NCI-H2171 (cell line): ENCODE measurements around the gene MT4.

Experiments
- DNase-seq: peaks from one replicate; lab custom pipeline; 2025; lab: John Stamatoyannopoulos, UW

The MT4 gene

DNA sequence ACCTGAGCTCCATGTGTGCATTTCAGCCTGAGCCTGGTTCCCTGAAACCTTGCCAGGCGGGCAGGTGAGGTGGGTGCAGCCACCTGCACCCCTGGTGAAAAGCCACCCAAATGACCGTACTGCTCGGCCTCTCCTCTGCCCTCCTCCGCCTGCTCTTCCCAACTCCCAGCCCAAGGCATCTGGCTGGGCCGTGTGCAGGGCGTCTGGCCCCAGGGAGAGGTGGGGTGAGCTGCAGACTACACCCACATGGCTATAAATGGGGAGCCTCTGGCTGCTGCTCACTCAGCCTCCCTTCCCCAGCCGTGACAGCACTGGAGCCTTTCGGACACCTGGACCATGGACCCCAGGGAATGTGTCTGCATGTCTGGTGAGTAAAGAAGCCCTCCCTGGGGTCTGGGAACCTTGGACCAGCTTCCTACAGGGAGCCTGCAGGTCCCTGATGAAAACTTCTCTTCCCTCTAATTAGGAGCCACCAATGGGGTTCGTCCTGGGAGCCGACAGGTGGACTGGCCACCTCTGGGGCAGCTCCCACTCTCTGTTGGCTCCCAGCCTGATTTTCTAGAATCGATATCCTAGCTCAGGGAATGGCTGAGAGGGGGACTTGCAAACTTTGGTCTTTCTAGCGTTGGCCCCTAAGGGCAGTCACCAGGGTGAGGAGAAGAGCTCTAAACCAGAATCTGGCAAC, at the start of gene MT4:
Gene MT4 (plus strand): TSS at position 281 of the 685 bp plus-strand sequence. CDS start 56 bp downstream, at position 337.
- no peak for DNase-seq

DNA sequence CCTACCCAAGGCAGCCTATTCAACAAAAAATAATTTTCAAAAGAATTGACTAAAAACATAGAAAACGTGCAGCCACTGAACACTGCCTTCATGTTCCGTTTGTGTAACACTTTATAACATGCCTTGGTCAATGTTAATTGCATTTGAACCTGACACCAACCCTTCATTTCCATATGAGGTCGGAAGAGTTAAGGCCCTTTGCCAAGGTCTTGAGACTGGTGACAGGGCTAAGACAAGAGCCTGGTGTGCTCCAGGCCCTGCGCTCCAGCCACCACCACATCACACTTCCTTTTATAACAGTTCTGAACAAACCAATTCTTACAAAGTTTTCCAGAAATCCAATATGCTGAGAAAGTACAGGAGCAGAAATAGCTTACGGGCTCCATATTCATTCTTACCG, 49.2 kb upstream of the MT4 start:
- no peak for DNase-seq

DNA sequence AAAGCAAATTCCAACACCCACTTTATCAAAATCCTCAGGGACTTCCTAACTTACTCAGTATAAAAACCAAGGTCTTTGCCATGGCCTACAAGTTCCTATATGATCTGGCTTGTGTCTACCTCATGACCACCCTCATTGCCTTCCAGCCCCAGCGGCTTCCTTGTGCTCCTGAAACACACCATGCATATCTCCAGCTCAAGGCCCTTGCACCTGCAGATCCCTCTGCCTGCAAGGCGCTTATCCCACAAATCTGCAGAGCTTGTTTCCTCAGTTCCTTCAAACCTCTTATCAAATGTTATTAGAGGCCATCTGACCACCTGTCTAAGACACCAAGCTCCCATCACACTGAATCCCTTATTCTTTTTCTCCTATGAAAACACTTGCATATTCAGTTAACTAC, 47.7 kb upstream of the MT4 start:
- DNase-seq, result no peak

- no peak for DNase-seq
Measured at GRCh38 chr16:56518425-56518824, 46.4 kb upstream of the MT4 start.

- DNase-seq, result peak; percentile 86
Measured at GRCh38 chr16:56519459-56520250, 45.2 kb upstream of the MT4 start, which contains the start of gene BBS2. Gene BBS2, minus strand, starts transcription at chr16:56520024. Its CDS starts 162 bp downstream, at chr16:56519862.

- DNase-seq, result no peak
Measured at GRCh38 chr16:56520251-56520577, 44.7 kb upstream of the MT4 start.

DNA sequence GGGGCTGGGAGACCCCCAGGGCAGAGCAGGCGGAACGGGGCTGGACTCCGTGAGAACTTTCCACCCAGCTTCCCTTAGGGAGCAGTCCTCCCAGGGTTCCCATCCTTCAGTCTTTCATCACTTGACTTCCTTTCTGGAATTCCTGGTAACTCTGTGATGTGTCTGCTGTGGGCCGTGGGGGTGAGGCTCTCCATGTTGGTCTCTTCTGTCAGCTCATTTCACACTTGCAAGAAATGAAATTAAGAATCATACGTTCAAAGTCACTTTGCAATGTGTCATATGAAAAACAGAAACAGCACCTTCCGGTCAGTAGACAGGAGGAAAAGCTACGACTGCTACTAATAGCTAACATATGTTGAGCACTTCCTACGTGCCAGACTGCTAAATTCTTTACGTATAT, 39.6 kb upstream of the MT4 start:
- DNase-seq, result no peak

DNA sequence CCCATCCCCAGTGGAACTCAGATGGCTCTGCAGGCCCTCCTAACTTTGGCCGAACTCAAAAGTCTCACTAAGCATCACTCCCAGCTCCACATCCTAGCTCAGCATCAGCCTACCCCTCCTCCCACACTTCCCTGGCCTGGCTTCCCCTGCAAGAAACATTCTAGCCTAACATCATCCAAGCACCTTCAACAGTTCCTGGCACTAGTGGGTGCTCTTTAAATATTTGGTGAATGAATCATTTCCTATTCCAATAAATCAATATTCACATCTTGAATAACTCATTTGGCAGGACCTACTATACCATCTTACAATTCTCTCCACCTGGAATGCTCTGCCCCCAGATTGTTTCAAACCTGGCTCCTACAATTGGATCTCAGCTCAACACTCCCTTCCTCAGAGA, 34.0 kb upstream of the MT4 start:
- DNase-seq, result no peak

GRCh38 chr16:56532714-56533113, 32.2 kb upstream of the MT4 start:
- DNase-seq, result no peak

DNA sequence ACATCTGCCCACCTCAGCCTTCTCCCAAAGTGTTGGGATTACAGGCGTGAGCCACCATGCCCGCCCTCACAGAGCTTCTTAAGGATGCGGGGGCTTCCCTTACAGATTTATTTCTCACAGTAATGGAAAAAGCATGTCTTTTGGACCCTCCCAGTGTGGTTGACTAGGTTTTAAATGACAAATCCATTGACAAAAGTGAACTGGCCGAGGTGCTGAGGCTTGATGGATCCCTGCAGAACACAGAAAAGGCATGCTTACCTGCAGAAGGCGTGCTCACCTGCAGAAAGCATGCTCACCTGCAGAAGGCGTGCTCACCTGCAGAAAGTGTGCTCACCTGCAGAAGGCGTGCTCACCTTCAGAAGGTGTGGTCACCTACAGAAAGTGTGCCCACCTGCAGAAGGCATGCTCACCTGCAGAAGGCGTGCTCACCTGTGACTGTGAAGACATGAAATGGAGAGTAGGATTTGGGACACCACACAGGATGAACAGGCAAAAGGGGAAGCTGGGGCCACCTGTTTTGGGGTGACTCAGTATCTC, 30.0 kb upstream of the MT4 start:
- no peak for DNase-seq

DNA sequence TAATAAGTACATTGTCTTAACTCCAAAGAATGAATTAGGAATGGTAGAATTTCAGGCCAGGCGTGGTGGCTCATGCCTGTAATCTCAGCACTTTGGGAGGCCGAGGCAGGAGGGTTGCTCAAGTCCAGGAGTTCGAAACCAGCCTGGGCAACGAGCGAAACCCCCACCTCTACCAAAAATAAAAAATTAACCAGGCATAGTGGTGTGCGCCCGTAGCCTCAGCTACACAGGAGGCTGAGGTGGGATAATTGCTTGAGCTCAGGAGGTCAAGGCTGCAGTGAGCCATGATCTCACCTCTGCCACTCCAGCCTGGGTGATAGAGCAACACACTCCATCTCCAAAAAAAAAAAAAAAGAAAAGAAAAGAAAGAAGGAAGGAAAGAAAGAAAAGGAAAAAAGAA, 26.5 kb upstream of the MT4 start:
- DNase-seq, result no peak

- no peak for DNase-seq
Measured at GRCh38 chr16:56539656-56540055, 25.2 kb upstream of the MT4 start.

GRCh38 chr16:56542039-56542438, 22.8 kb upstream of the MT4 start:
- DNase-seq, result no peak

DNA sequence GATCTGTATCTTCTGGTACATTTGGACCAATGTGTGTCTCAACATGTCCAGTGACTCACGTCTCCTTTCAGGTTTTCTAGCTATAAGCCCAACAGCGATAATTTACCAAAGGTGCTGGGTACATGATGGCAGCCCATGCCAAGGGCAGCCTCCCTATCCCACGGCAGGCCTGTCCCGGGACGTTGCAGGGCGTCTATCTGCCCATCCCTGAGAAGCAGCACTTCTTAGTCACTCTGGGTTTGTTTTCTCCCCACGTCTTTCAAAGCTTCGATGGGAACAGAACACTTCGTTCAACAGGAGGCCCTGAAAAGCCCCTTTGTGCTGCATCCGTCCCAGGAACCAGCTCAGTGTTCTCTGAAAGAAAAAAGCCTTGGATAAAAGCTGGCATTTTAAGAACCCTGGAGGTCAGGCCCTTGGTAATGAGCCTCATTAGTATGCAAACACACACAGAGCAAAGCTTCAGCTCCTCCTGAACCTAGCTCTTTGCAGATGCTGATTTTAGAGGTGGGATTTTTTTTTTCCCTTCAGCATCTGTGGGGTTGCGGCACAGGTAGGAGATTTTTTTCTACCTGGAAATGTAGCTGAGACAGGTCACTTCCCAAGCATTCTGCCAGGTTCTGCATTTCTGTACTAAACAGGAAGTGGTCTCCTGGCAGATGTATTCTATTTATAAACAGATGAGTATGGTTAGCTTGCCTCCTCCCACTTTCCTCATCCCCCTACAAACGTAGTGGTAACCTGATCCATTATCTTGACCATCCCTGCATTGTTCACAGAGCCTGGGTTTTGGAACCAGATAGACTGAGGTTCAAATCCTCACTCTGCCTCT, 17.5 kb upstream of the MT4 start:
- no peak for DNase-seq

- DNase-seq, result no peak
Measured at GRCh38 chr16:56547949-56548567, 16.8 kb upstream of the MT4 start.

DNA sequence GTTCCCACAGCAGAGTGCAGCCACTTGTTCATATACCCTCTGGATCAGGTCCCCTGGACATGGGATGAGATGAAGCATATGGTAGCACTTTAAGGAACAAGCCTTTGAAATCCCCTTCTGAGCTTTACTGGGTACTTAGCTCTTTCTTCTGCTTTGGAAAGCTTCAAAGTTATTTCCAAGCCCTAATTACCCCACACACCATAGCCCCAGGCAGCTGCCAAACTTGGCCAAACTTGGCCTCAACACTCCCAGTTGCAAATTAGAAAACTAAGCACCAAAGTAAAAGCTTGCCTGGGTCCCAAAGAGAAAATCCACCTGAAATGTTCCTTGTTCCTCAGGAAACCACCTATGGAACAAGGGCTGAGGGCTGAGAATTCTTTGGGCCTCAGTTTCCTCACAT, 15.7 kb upstream of the MT4 start:
- no peak for DNase-seq

GRCh38 chr16:56549744-56550385, 15.0 kb upstream of the MT4 start:
- no peak for DNase-seq

DNA sequence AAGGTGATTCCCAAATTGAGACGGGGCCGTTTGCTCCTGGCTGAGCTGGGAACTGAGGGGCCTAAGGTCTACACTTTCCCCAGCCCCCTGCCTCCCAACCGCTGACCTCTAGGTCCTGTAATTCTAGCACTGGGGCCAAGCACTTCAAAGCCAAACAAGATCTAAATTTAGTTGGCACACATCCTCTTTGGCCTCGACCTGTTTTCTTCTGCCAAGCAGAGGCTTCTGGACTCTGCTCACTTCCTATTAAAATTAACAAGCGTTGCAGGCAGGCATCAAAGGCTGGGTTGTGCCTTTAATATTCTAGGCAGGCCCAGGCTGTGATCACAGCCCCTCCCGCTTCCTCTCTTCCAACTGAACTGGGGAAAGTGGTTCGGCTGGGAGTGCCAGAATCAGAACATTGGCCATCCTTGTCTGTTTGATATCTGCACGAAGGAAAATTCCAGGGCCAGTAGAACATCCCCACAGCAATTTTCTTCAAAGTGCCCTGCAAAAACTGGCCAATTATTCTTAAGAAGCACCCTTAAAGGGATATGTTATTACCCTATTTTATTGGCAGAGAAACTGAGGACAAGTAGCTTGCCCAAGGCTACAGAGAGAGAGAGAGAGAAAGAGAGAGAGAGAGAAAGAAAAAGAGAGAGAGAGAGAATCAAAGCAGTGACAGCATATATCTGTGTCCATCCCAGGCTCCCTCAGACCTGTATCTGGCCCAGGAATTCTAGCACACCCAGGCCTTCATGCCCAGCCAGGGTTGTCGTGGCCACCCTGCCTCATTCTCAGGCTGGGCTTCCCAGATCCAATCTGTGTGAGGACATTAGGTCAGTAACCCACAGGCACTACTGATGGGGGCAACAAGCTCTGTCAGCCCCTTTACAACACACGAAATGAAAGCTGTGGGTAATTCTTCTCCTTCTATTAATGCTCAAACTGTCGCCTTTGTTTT, 12.8 kb upstream of the MT4 start:
- no peak for DNase-seq

DNA sequence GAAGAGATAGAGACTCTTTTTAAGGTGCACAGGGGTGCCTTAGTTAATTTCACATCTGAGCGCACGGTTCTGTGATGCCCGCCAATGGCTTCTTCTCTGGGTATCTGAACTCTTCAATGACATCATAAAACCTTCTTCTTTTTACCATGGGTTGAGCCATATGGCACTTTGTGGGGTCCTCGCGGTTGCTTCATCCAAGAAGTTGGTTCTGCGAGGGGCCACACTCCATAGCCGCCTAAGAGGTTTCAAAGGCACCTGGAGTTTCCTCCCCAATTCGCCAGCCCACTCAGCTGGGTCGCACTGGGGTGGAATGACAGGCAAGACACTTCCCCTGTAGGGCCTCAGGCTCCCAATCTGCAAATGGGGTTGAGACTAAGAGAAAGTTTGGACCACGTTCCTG, 10.4 kb upstream of the MT4 start:
- DNase-seq, result no peak

GRCh38 chr16:56558024-56558747, 6.7 kb upstream of the MT4 start:
- DNase-seq, result peak; percentile 66
